ENCODE data around the gene TNKS2. TPM values are rescaled to one million over a fixed set of nuclear protein-coding genes. Genes with fewer than 3 reads are reported as not detected.
"Not testable (repeated sequence)": the region's sequence is repeated elsewhere in the genome, so short reads cannot be mapped to it uniquely, and the experiment has no call there.

TNKS2 gene
- total and polyA plus RNA-seq, 2 experiments from 2014 or later, result 11.9 to 40.4 TPM

DNA sequence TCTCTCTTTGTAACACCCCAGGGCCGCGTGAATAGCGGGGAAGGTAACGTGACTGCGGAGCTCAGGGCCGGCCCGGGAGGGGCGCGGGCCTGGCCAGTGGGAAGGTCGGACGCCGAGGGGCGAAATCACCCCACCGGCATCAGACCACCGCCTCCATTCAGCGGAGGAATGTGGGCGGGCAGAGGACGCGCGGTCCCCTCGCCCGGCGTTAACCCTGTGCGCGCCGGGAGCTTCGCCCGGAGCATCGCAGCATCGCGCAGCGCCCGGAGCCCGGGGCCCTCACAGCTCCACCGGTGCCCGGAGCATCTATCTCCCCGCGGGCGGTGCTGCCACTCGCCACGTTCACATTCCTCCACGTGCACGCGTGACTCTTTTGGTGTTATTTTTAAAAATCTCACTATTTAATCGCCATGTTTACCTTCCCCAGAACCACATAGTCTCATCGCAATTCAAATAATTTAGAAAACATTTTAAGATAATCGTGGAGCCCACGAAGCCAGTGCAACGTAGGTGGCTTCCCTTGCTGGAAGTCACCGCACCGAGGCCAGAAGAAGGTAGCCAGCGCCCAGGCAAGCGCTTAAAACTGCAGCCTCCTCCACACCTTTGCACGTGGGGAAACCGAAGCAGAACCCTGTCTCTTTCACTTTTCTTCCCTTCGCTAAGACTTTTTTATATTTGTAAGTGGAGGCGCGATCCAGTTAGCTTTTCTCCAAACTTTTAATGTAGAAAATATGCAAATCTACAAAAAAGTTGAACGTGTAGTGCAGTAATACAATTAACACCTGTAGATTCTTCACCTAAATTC lies 89.2 kb downstream of the TNKS2 start:
- Histone ChIP-seq H3K27me3 (no peaks in the 10 kb centered on the region), H2AFZ (peak overlapping the region; percentile 92), H3K4me2 (peak overlapping the region; percentile 96), H3K4me1 (ENCODE audit: insufficient read depth) (peaks cover 19% of the 10 kb centered on the region), H3K36me3 (replicated peaks; ENCODE audit: insufficient read depth, low read depth) (no peaks in the 10 kb centered on the region), H4K20me1 (ENCODE audit: insufficient read depth, poor library complexity, severe bottlenecking) (no peaks in the 10 kb centered on the region), H3K79me2 (no peaks in the 10 kb centered on the region), H3K9me2 (replicated peaks; ENCODE audit: insufficient read depth) (no peaks in the 10 kb centered on the region), H3K4me3 (peak overlapping the region; percentile 71), H3K9me3 (ENCODE audit: low read depth) (no peaks in the 10 kb centered on the region), H3K27ac (peak overlapping the region; percentile 47)
- peak; percentile 74 for DNase-seq (ENCODE audit: low spot score)
- TF ChIP-seq, protein P1, sequence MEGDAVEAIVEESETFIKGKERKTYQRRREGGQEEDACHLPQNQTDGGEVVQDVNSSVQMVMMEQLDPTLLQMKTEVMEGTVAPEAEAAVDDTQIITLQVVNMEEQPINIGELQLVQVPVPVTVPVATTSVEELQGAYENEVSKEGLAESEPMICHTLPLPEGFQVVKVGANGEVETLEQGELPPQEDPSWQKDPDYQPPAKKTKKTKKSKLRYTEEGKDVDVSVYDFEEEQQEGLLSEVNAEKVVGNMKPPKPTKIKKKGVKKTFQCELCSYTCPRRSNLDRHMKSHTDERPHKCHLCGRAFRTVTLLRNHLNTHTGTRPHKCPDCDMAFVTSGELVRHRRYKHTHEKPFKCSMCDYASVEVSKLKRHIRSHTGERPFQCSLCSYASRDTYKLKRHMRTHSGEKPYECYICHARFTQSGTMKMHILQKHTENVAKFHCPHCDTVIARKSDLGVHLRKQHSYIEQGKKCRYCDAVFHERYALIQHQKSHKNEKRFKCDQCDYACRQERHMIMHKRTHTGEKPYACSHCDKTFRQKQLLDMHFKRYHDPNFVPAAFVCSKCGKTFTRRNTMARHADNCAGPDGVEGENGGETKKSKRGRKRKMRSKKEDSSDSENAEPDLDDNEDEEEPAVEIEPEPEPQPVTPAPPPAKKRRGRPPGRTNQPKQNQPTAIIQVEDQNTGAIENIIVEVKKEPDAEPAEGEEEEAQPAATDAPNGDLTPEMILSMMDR (IDR thresholded peaks at IDR 0.05; ENCODE audit: poor library complexity), result no peak
- TF ChIP-seq EZH2 (IDR thresholded peaks at IDR 0.05; ENCODE audit: borderline replicate concordance) (no peak), EZH2phosphoT487 (IDR thresholded peaks at IDR 0.05; ENCODE audit: low read depth, severe bottlenecking, unreplicated experiment) (no peak)
- WGBS (ENCODE audit: low lambda C conversion rate, missing lambda C conversion rate), result 1% methylated on average over 59 of the region's 59 CpGs

DNA sequence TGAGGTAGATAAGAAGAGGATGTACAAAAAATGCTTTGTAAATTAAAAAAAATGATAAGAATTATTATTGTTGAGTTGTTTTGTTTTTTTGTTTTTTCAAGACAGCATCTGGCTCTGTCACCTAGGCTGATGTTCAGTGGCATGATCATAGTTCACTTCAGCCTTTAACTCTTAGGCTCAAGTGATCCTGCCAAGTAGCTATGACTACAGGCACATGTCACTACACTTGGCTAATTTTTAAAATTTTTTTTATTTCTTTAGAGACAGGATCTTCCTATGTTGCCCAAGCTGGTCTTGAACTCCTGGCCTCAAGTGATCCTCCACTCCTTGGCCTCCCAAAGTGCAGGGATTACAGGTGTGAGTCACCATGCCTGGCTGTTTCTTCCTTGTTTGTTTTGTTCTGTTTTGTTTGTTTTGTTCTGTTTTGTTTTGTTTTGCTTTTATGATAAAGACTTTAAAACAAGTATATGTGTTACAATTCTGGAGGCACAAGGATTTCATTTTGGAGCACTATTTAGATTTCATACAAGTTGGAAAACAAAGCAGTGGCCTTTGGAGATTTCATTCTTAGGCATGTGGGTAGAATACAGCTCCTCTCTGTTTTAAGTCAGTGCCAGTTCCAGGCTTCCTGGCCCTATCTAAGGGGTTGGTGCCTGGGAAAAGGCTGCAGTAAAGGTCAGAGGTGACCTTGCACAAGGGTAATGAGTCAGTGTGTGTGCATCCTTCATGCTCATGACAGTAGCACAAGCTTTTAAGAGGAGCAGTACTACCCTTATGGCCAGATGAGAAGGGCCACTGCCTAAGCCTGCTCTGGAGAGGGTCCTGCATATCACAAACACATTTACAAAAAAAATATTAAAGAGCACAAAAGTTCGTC lies 93.1 kb downstream of the TNKS2 start:
- Histone ChIP-seq H3K4me2 (no peak overlapping the region), H3K27me3 (no peaks in the 10 kb centered on the region), H3K4me3 (no peak overlapping the region), H4K20me1 (ENCODE audit: insufficient read depth, poor library complexity, severe bottlenecking) (no peaks in the 10 kb centered on the region), H3K36me3 (replicated peaks; ENCODE audit: insufficient read depth, low read depth) (no peaks in the 10 kb centered on the region), H3K79me2 (no peaks in the 10 kb centered on the region), H3K27ac (no peak overlapping the region), H3K9me2 (replicated peaks; ENCODE audit: insufficient read depth) (no peaks in the 10 kb centered on the region), H3K4me1 (ENCODE audit: insufficient read depth) (peaks cover 11% of the 10 kb centered on the region), H3K9me3 (ENCODE audit: low read depth) (no peaks in the 10 kb centered on the region), H2AFZ (no peak overlapping the region)
- 89% methylated on average over 1 of the region's 1 CpG for WGBS (ENCODE audit: low lambda C conversion rate, missing lambda C conversion rate)
- no peak for DNase-seq (ENCODE audit: low spot score)
- TF ChIP-seq, protein P1 (IDR thresholded peaks at IDR 0.05; ENCODE audit: poor library complexity), result no peak
- TF ChIP-seq EZH2phosphoT487 (IDR thresholded peaks at IDR 0.05; ENCODE audit: low read depth, severe bottlenecking, unreplicated experiment) (no peak), EZH2 (IDR thresholded peaks at IDR 0.05; ENCODE audit: borderline replicate concordance) (no peak)

DNA sequence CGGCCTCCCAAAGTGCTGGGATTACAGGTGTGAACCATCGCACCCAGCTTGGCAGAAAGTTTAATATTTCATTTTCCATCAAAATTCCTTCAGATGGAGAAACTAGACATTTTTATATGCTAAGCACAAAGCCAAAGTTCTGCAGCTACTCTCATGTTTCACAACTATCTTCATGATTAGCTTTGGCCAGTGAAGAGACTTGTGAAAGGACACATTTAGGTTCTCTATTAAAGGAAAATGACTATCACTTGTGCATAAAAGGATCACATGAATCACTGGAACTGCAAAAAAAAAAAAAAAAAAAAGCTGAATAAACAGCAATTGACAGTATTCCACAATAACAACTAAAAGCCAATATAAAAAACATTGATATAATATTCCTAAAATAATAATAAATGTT lies 94.8 kb downstream of the TNKS2 start:
- H2AFZ ChIP-seq, result no peak overlapping the region
- H3K9me3 ChIP-seq (ENCODE audit: low read depth), result no peaks in the 10 kb centered on the region
- H3K79me2 ChIP-seq, result no peaks in the 10 kb centered on the region
- no peak overlapping the region for H3K4me2 ChIP-seq
- no peak overlapping the region for H3K4me3 ChIP-seq
- no peak for DNase-seq (ENCODE audit: low spot score)
- no peaks in the 10 kb centered on the region for H3K36me3 ChIP-seq (replicated peaks; ENCODE audit: insufficient read depth, low read depth)
- no peak overlapping the region for H3K27ac ChIP-seq
- no peaks in the 10 kb centered on the region for H4K20me1 ChIP-seq (ENCODE audit: insufficient read depth, poor library complexity, severe bottlenecking)
- 98% methylated on average over 2 of the region's 2 CpGs for WGBS (ENCODE audit: low lambda C conversion rate, missing lambda C conversion rate)
- H3K27me3 ChIP-seq, result no peaks in the 10 kb centered on the region
- no peak for TF ChIP-seq EZH2 (IDR thresholded peaks at IDR 0.05; ENCODE audit: borderline replicate concordance)
- TF ChIP-seq, protein P1 (IDR thresholded peaks at IDR 0.05; ENCODE audit: poor library complexity), result no peak
- TF ChIP-seq EZH2phosphoT487 (IDR thresholded peaks at IDR 0.05; ENCODE audit: low read depth, severe bottlenecking, unreplicated experiment), result no peak
- H3K4me1 ChIP-seq (ENCODE audit: insufficient read depth), result peaks cover 4% of the 10 kb centered on the region
- no peaks in the 10 kb centered on the region for H3K9me2 ChIP-seq (replicated peaks; ENCODE audit: insufficient read depth)

DNA sequence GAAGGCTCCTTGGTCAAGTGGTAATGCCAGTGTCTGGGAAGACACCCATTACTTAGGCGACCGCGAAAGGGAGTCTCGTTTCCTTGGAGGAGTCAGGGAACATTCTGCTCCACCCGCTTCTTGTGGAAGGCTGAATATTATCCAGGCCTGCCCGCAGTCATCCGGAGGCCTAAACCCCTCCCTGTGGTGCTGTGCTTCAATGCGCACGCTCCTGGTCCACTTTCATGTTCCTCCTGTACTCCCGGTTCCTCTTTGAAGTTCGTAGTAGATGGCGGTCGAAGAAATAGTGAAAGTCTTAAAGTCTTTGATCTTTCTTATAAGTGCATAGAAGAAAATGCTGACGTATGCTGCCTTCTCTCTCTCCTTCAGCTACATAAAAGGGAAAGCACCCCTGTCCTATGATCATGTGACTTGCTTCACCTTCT lies 96.0 kb downstream of the TNKS2 start:
- not testable (repeated sequence) for H3K9me2 ChIP-seq (replicated peaks; ENCODE audit: insufficient read depth); H2AFZ ChIP-seq
- WGBS (ENCODE audit: low lambda C conversion rate, missing lambda C conversion rate), result 93% methylated on average over 14 of the region's 14 CpGs

More for the DNA sequence above, 96.0 kb downstream of the TNKS2 start:
- not testable (repeated sequence) for H4K20me1 ChIP-seq (ENCODE audit: insufficient read depth, poor library complexity, severe bottlenecking); H3K4me3 ChIP-seq; H3K27ac ChIP-seq; DNase-seq (ENCODE audit: low spot score); H3K79me2 ChIP-seq; H3K9me3 ChIP-seq (ENCODE audit: low read depth); H3K4me1 ChIP-seq (ENCODE audit: insufficient read depth); H3K27me3 ChIP-seq; H3K36me3 ChIP-seq (replicated peaks; ENCODE audit: insufficient read depth, low read depth); H3K4me2 ChIP-seq

All from hepatocyte (in vitro differentiated cells).